ENCODE data around the gene SV2A. TPM values are rescaled to one million over a fixed set of nuclear protein-coding genes. Genes with fewer than 3 reads are reported as not detected.
"Not testable (repeated sequence)": the region's sequence is repeated elsewhere in the genome, so short reads cannot be mapped to it uniquely, and the experiment has no call there.

Gene SV2A
- total RNA-seq, 1 donor from 2014 or later, result 0.20 TPM

- no peak for ATAC-seq
Observed at GRCh38 chr1:149929856-149930255, 12.2 kb upstream of the SV2A start.

GRCh38 chr1:149928401-149928724 is 10.7 kb upstream of the SV2A start:
- ATAC-seq, result no peak

GRCh38 chr1:149927563-149928400 is 10.1 kb upstream of the SV2A start, which contains the start of gene SF3B4:
Gene SF3B4, minus strand, starts transcription at chr1:149927803. Its CDS starts 44 bp downstream, at chr1:149927759.
- ATAC-seq, result peak; percentile 96

GRCh38 chr1:149927056-149927562 is 9.5 kb upstream of the SV2A start:
- ATAC-seq, result peak; percentile 24

GRCh38 chr1:149926296-149926695 is 8.7 kb upstream of the SV2A start:
- no peak for ATAC-seq

GRCh38 chr1:149925751-149926150 is 8.1 kb upstream of the SV2A start:
- no peak for ATAC-seq

GRCh38 chr1:149925345-149925744 is 7.7 kb upstream of the SV2A start:
- no peak for ATAC-seq

GRCh38 chr1:149923626-149924025 is 6.0 kb upstream of the SV2A start:
- no peak for ATAC-seq

GRCh38 chr1:149916898-149917252 is 769 bp downstream of the SV2A start:
- no peak for ATAC-seq

GRCh38 chr1:149916193-149916897 is 1.3 kb downstream of the SV2A start:
- ATAC-seq, result no peak

- no peak for ATAC-seq
Observed at GRCh38 chr1:149915429-149916192, 2.0 kb downstream of the SV2A start.

- ATAC-seq, result no peak
Observed at GRCh38 chr1:149914545-149914944, 3.1 kb downstream of the SV2A start.

GRCh38 chr1:149906570-149907075 is 11.0 kb downstream of the SV2A start:
- ATAC-seq, result no peak

- no peak for ATAC-seq
Observed at GRCh38 chr1:149903836-149904491, 13.7 kb downstream of the SV2A start.

- peak; percentile 93 for ATAC-seq
Observed at GRCh38 chr1:149899460-149900284, 18.0 kb downstream of the SV2A start, which contains the start of gene BOLA1. Gene BOLA1, plus strand, starts transcription at chr1:149899568. Its CDS starts 492 bp downstream, at chr1:149900060.

GRCh38 chr1:149896575-149896974 is 21.1 kb downstream of the SV2A start:
- ATAC-seq, result no peak

- ATAC-seq, result no peak
Observed at GRCh38 chr1:149888999-149889289, 28.7 kb downstream of the SV2A start.

GRCh38 chr1:149888247-149888998 is 29.2 kb downstream of the SV2A start:
- ATAC-seq, result peak; percentile 56

GRCh38 chr1:149887456-149888246 is 30.0 kb downstream of the SV2A start:
- peak; percentile 61 for ATAC-seq

- ATAC-seq, result not testable (repeated sequence)
Observed at GRCh38 chr1:149887196-149887455, 30.5 kb downstream of the SV2A start.

All from esophagus mucosa (tissue), 1 donor.